Testis (tissue), 2 donors: ENCODE results near the gene RAB28.

Source experiments
- POLR2A ChIP-seq: fragments of 450-650 bp; IDR thresholded peaks from one replicate; pipeline ENCODE4 v1.6.1; 2017; ENCODE audit warnings: antibody characterized with exemption, mild to moderate bottlenecking, moderate library complexity
- TF ChIP-seq, protein P1 (sequence below), 3 experiments: fragments of 450-650 bp in 2 of 3; fragments of 200-600 bp in 1 of 3; sonication (generic) in 1 of 3; IDR thresholded peaks; one replicate each; pipeline ENCODE4 v1.5.1; 2016 to 2019; ENCODE audit warnings: antibody characterized with exemption in 3 of 3, mild to moderate bottlenecking in 2 of 3, moderate library complexity in 1 of 3

DNA sequence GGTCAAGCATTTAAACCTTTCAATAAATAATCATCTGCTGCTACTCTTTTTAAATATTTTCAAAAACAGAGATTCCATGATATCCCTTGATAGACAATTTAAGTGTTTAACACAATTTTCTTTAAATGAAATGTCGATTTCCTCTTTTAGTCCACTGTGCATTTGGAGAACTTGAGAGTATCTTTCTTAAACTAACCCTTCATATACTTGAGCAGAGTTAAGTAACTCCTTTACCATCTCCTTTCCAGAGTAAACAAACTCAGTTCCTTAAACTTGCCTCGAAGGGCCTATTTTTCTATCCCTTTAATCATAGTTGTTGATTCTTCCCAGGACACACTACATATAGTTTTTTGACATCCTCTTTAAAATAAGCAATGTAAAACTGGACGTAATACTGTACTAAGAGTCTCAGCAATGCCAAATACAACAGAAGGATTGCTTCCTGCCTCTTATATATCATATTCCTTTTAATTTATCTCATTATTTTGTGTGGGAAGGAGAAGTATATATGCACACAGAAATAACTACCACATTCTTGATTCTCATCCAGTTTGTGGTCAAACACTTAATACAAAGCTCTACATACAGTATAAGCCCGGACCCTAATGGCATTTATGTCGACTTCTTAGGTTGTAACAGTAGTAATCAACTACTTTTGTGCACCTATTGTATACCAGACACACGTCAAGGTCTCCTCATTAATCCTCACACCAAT, 22.8 kb downstream of the RAB28 start:
- TF ChIP-seq, protein P1, sequence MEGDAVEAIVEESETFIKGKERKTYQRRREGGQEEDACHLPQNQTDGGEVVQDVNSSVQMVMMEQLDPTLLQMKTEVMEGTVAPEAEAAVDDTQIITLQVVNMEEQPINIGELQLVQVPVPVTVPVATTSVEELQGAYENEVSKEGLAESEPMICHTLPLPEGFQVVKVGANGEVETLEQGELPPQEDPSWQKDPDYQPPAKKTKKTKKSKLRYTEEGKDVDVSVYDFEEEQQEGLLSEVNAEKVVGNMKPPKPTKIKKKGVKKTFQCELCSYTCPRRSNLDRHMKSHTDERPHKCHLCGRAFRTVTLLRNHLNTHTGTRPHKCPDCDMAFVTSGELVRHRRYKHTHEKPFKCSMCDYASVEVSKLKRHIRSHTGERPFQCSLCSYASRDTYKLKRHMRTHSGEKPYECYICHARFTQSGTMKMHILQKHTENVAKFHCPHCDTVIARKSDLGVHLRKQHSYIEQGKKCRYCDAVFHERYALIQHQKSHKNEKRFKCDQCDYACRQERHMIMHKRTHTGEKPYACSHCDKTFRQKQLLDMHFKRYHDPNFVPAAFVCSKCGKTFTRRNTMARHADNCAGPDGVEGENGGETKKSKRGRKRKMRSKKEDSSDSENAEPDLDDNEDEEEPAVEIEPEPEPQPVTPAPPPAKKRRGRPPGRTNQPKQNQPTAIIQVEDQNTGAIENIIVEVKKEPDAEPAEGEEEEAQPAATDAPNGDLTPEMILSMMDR (IDR thresholded peaks at IDR 0.05) = no peak
- TF ChIP-seq POLR2A = no peak
